Cardiac muscle cell (in vitro differentiated cells and primary cell): ENCODE data around the gene SECTM1. TPM values are rescaled to one million over a fixed set of nuclear protein-coding genes. Genes with fewer than 3 reads are reported as not detected.
"Not testable (repeated sequence)": the region's sequence is repeated elsewhere in the genome, so short reads cannot be mapped to it uniquely, and the experiment has no call there.

ENCODE experiments used
- DNase-seq, 2 donors: peaks; one replicate each; pipeline versions ENCODE4 v3.0.0 to v3.0.0-alpha.2; 2010 to 2017; ENCODE audit warnings: low read depth in 1 of 2, low spot score in 1 of 2
- H3K27ac ChIP-seq: fragments of 200-600 bp; sonication (generic); 2 replicates; pipeline ENCODE4 v1.5.1; 2016
- H3K27me3 ChIP-seq: fragments of 200-600 bp; sonication (generic); 2 replicates; pipeline ENCODE4 v1.6.0; 2016; ENCODE audit warnings: control low read depth
- H3K36me3 ChIP-seq: fragments of 200-600 bp; sonication (generic); 2 replicates; pipeline ENCODE4 v1.5.1; 2016; ENCODE audit warnings: control low read depth
- H3K4me1 ChIP-seq: fragments of 200-600 bp; sonication (generic); 2 replicates; pipeline ENCODE4 v1.8.1; 2017; ENCODE audit warnings: low read depth, mild to moderate bottlenecking, mixed run types
- H3K4me3 ChIP-seq: fragments of 200-600 bp; sonication (generic); 2 replicates; pipeline ENCODE4 v1.5.1; 2016; ENCODE audit warnings: mild to moderate bottlenecking
- H3K9me3 ChIP-seq: fragments of 200-600 bp; sonication (generic); 2 replicates; pipeline ENCODE4 v1.5.1; 2017; ENCODE audit warnings: low read depth, mild to moderate bottlenecking, control low read depth
- polyA plus RNA-seq: library from polyadenylated mRNA; unstranded; fragments of >200 nt; fragmentation: Nextera tagmentation; extraction: Ambion mirVana; gene quantifications from 2 replicates; pipeline ENCODE4 v1.2.1, GENCODE V29; 2016
- total RNA-seq: library from RNA; depleted of rRNA; stranded (reverse); fragments of >200 nt; gene quantifications from 2 replicates; pipeline ENCODE4 v1.2.3, GENCODE V29; 2016
- TF ChIP-seq, protein P1 (sequence below): IDR thresholded peaks from 2 replicates; pipeline ENCODE4 v1.5.1; 2012; ENCODE audit warnings: low read depth, mild to moderate bottlenecking, low read length

SECTM1 gene
- total and polyA plus RNA-seq, 2 experiments from 2014 or later = not detected

DNA sequence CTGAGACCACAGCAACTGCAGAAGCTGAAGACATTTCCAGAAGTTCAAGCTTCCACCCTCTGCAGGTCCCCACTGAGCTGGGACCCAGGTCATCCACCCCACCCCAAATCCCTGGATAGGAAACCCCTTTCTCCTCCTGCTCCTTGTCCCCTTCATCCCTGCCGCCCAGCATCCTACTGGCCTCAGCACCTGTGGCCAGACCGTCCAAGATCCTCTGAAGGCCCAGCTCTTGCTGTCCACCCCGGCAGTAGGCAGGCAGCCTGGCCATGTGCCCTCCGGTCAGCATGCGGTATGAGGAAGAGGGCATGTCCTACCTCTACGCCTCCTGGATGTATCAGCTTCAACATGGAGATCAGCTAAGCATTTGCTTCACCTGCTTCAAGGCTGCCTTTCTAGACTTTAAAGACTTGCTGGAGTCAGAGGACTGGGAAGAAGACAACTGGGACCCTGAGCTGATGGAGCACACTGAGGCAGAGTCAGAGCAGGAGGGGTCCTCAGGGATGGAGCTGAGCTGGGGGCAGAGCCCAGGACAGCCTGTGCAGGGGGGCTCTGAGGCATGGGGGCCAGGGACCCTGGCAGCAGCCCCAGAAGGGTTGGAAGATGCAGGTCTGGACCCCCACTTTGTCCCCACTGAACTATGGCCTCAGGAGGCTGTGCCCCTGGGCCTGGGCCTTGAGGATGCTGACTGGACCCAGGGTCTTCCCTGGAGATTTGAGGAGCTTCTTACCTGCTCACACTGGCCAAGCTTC lies 28.5 kb upstream of the SECTM1 start:
- Histone ChIP-seq H3K9me3 (no peaks in the 10 kb centered on the region), H3K36me3 (no peaks in the 10 kb centered on the region), H3K4me1 (peaks cover 2% of the 10 kb centered on the region), H3K27ac (no peak overlapping the region), H3K4me3 (no peak overlapping the region), H3K27me3 (no peaks in the 10 kb centered on the region)
- DNase-seq = no peak
- TF ChIP-seq, protein P1, sequence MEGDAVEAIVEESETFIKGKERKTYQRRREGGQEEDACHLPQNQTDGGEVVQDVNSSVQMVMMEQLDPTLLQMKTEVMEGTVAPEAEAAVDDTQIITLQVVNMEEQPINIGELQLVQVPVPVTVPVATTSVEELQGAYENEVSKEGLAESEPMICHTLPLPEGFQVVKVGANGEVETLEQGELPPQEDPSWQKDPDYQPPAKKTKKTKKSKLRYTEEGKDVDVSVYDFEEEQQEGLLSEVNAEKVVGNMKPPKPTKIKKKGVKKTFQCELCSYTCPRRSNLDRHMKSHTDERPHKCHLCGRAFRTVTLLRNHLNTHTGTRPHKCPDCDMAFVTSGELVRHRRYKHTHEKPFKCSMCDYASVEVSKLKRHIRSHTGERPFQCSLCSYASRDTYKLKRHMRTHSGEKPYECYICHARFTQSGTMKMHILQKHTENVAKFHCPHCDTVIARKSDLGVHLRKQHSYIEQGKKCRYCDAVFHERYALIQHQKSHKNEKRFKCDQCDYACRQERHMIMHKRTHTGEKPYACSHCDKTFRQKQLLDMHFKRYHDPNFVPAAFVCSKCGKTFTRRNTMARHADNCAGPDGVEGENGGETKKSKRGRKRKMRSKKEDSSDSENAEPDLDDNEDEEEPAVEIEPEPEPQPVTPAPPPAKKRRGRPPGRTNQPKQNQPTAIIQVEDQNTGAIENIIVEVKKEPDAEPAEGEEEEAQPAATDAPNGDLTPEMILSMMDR = no peak

- not testable (repeated sequence) for H3K27ac ChIP-seq, H3K4me1 ChIP-seq, DNase-seq, H3K9me3 ChIP-seq, H3K27me3 ChIP-seq, H3K4me3 ChIP-seq, H3K36me3 ChIP-seq
These were observed 26.0 kb upstream of the SECTM1 start for GRCh38 chr17:82359451-82360074.

DNA sequence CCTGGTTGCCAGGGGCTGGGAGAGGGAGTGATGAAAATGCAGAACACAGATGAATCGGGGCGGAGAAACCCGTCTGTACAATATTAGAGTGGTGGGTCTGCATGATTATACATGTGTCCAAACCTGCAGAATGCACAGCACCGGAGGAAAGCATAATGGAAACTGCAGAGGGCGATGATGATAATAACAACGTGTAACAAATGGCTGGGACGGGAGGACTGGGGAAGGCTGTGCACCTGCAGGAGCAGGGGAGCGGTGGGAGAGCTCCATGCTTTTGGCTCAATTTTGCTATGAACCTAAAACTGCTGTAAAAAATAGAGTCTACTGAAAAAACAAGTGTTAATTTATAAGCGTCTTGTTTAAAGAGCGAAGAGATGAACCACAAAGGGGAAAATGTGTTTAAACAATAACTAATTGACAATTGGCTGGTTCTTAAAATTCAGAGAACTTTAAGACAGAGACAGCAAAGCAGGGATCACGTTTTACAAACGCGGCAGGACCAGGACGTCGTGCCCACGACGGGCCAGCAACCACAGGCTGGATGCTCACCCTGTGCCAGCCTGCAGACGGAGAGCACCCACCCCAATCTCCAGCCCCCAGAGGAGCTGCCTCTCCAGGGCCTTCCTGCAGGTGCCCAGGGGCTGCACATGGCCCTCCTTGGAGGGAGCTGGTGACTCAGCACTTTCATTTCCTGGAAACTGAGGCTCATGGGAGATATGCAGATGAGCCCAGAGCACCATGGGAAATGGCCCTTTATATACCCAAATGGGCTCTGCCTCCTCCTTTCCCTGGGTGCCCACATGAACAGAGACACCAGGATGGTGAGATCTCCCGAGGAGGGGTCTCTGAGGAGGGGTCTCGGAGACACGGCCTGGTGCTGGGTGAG lies 25.1 kb upstream of the SECTM1 start, which contains the start of gene TEX19:
Gene TEX19, plus strand, starts transcription at position 783 of the 886 bp plus-strand sequence. CDS start 2,904 bp downstream, outside the sequence.
- Histone ChIP-seq H3K27me3 (no peaks in the 10 kb centered on the region), H3K4me1 (peaks cover 3% of the 10 kb centered on the region), H3K4me3 (no peak within 1 kb of the TSS), H3K9me3 (no peaks in the 10 kb centered on the region), H3K27ac (no peak within 1 kb of the TSS), H3K36me3 (no peaks in the 10 kb centered on the region)
- DNase-seq = no peak
- TF ChIP-seq, protein P1 = no peak

- TF ChIP-seq, protein P1 = no peak
- H3K27me3 ChIP-seq = no peaks in the 10 kb centered on the region
- no peak overlapping the region for H3K27ac ChIP-seq
These were observed 23.8 kb upstream of the SECTM1 start for GRCh38 chr17:82357394-82357793.

DNA sequence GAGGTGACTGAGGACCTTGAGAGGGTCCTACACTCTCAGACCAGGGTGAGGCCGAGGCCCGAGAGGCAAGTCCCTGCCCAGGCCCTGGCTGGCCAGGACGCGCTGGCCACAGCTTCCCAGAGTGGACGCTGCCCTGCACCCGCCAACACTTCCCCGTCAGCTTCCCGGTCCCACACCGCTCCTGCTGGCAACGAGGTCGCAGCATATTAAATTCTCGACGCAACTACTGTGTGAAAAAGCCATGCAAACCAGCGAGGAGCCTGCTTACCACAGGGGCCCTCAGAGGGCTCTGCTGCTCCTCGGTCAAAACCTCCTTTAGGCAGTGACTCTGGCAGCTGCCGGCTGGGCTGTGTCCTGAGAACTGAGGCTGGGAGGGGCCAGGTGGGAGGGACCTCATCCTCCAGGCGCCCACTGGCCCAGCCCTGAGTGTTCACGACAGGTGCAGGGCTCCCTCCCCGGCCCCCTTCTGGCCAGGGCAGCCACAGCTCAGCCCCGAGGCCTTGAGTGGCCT lies 23.3 kb upstream of the SECTM1 start:
- no peak overlapping the region for H3K4me3 ChIP-seq
- no peaks in the 10 kb centered on the region for H3K36me3 ChIP-seq
- peaks cover 3% of the 10 kb centered on the region for H3K4me1 ChIP-seq
- H3K9me3 ChIP-seq = no peaks in the 10 kb centered on the region
- no peak overlapping the region for H3K27ac ChIP-seq
- TF ChIP-seq, protein P1 = no peak
- H3K27me3 ChIP-seq = no peaks in the 10 kb centered on the region
- peak in 1 of 2 donors; percentile 37 for DNase-seq

More at GRCh38 chr17:82357394-82357793, 23.8 kb upstream of the SECTM1 start:
- H3K36me3 ChIP-seq = no peaks in the 10 kb centered on the region
- H3K9me3 ChIP-seq = no peaks in the 10 kb centered on the region
- H3K4me1 ChIP-seq = peaks cover 3% of the 10 kb centered on the region
- no peak overlapping the region for H3K4me3 ChIP-seq
- DNase-seq = no peak
